ENCODE results near the gene PCNT.

The PCNT gene

GRCh38 chr21:46349134-46349760, 25.3 kb downstream of the PCNT start:
- H3K4ac ChIP-seq (ENCODE audit: low read length): no peak overlapping the region
- H3K36me3 ChIP-seq (replicated peaks in 1 of 2; ENCODE audit: control insufficient read depth in 2 of 2, insufficient read depth in 2 of 2, low read length in 2 of 2): peaks cover 73 to 90% of the 10 kb centered on the region in 2 donors
- H4K91ac ChIP-seq (ENCODE audit: low read depth, low read length, poor library complexity): no peak overlapping the region
- H3K9ac ChIP-seq (ENCODE audit: low read depth, low read length, poor library complexity): no peak overlapping the region
- H3K18ac ChIP-seq (ENCODE audit: low read length): no peak overlapping the region
- H3K79me1 ChIP-seq (ENCODE audit: low read depth, low read length): peaks cover 13% of the 10 kb centered on the region
- H3K23ac ChIP-seq (ENCODE audit: low read depth, low read length, poor library complexity): peak overlapping the region; percentile 39
- H2AFZ ChIP-seq (ENCODE audit: low read length): no peak overlapping the region
- DNase-seq (ENCODE audit: low spot score): no peak
- H2BK12ac ChIP-seq (ENCODE audit: low read length): no peak overlapping the region
- H3K27me3 ChIP-seq (ENCODE audit: control insufficient read depth in 3 of 3, insufficient read depth in 3 of 3, low read depth in 1 of 3, low read length in 3 of 3): no peaks in the 10 kb centered on the region
- no peak overlapping the region for H2BK120ac ChIP-seq (ENCODE audit: low read depth, low read length)
- H3K14ac ChIP-seq (ENCODE audit: low read length): no peak overlapping the region
- no CpG with 5 or more reads among the region's 17 CpGs for WGBS, 2 donors (ENCODE audit: extremely low coverage in 2 of 2, insufficient read length in 2 of 2, insufficient replicate concordance in 1 of 2)
- no peak overlapping the region for H2BK15ac ChIP-seq (ENCODE audit: low read length)
- H3K9me3 ChIP-seq (replicated peaks in 1 of 2; ENCODE audit: control insufficient read depth in 2 of 2, insufficient read depth in 1 of 2, low read depth in 1 of 2, low read length in 2 of 2): no peaks in the 10 kb centered on the region
- H3K4me2 ChIP-seq (ENCODE audit: insufficient read depth, low read length, poor library complexity, severe bottlenecking): no peak overlapping the region
- H2AK5ac ChIP-seq (ENCODE audit: low read depth, low read length): no peak overlapping the region
- H3K4me1 ChIP-seq (ENCODE audit: control insufficient read depth in 2 of 2, insufficient read depth in 1 of 2, low read depth in 1 of 2, low read length in 2 of 2): no peaks in the 10 kb centered on the region
- H3K27ac ChIP-seq (replicated peaks; ENCODE audit: low read length): no peak overlapping the region
- no peak overlapping the region for H3K4me3 ChIP-seq (ENCODE audit: low read length in 2 of 2)
- H4K8ac ChIP-seq (ENCODE audit: low read depth, low read length): no peak overlapping the region
- no peak overlapping the region for H2BK5ac ChIP-seq (ENCODE audit: low read length)

GRCh38 chr21:46350571-46350970, 26.6 kb downstream of the PCNT start:
- H3K4me1 ChIP-seq (ENCODE audit: control insufficient read depth in 2 of 2, insufficient read depth in 1 of 2, low read depth in 1 of 2, low read length in 2 of 2): no peaks in the 10 kb centered on the region
- H2AK5ac ChIP-seq (ENCODE audit: low read depth, low read length): no peak overlapping the region
- H2BK15ac ChIP-seq (ENCODE audit: low read length): no peak overlapping the region
- H3K9me3 ChIP-seq (replicated peaks in 1 of 2; ENCODE audit: control insufficient read depth in 2 of 2, insufficient read depth in 1 of 2, low read depth in 1 of 2, low read length in 2 of 2): no peaks in the 10 kb centered on the region
- no peak overlapping the region for H4K8ac ChIP-seq (ENCODE audit: low read depth, low read length)
- 100% methylated on average over 1 of the region's 8 CpGs; no CpG with 5 or more reads in 1 of the 2 donors for WGBS, 2 donors (ENCODE audit: extremely low coverage in 2 of 2, insufficient read length in 2 of 2, insufficient replicate concordance in 1 of 2)
- H3K23ac ChIP-seq (ENCODE audit: low read depth, low read length, poor library complexity): no peak overlapping the region
- peaks cover 84 to 100% of the 10 kb centered on the region in 2 donors for H3K36me3 ChIP-seq (replicated peaks in 1 of 2; ENCODE audit: control insufficient read depth in 2 of 2, insufficient read depth in 2 of 2, low read length in 2 of 2)
- H3K4me2 ChIP-seq (ENCODE audit: insufficient read depth, low read length, poor library complexity, severe bottlenecking): no peak overlapping the region
- no peak overlapping the region for H3K14ac ChIP-seq (ENCODE audit: low read length)
- DNase-seq (ENCODE audit: low spot score): no peak
- no peak overlapping the region for H3K27ac ChIP-seq (replicated peaks; ENCODE audit: low read length)
- H2BK12ac ChIP-seq (ENCODE audit: low read length): no peak overlapping the region
- H2AFZ ChIP-seq (ENCODE audit: low read length): no peak overlapping the region
- no peak overlapping the region for H3K9ac ChIP-seq (ENCODE audit: low read depth, low read length, poor library complexity)
- no peak overlapping the region for H3K18ac ChIP-seq (ENCODE audit: low read length)
- H3K79me1 ChIP-seq (ENCODE audit: low read depth, low read length): peaks cover 11% of the 10 kb centered on the region
- H3K4ac ChIP-seq (ENCODE audit: low read length): no peak overlapping the region
- no peak overlapping the region for H2BK5ac ChIP-seq (ENCODE audit: low read length)
- H3K27me3 ChIP-seq (ENCODE audit: control insufficient read depth in 3 of 3, insufficient read depth in 3 of 3, low read depth in 1 of 3, low read length in 3 of 3): no peaks in the 10 kb centered on the region
- H4K91ac ChIP-seq (ENCODE audit: low read depth, low read length, poor library complexity): no peak overlapping the region
- no peak overlapping the region for H3K4me3 ChIP-seq (ENCODE audit: low read length in 2 of 2)
- H2BK120ac ChIP-seq (ENCODE audit: low read depth, low read length): no peak overlapping the region

GRCh38 chr21:46350981-46351380, 27.0 kb downstream of the PCNT start:
- WGBS, 2 donors (ENCODE audit: extremely low coverage in 2 of 2, insufficient read length in 2 of 2, insufficient replicate concordance in 1 of 2): no CpG with 5 or more reads among the region's 13 CpGs
- H2BK15ac ChIP-seq (ENCODE audit: low read length): no peak overlapping the region
- H3K27ac ChIP-seq (replicated peaks; ENCODE audit: low read length): no peak overlapping the region
- H4K8ac ChIP-seq (ENCODE audit: low read depth, low read length): no peak overlapping the region
- no peak for DNase-seq (ENCODE audit: low spot score)
- no peaks in the 10 kb centered on the region for H3K9me3 ChIP-seq (replicated peaks in 1 of 2; ENCODE audit: control insufficient read depth in 2 of 2, insufficient read depth in 1 of 2, low read depth in 1 of 2, low read length in 2 of 2)
- H3K9ac ChIP-seq (ENCODE audit: low read depth, low read length, poor library complexity): no peak overlapping the region
- H2AK5ac ChIP-seq (ENCODE audit: low read depth, low read length): no peak overlapping the region
- H2AFZ ChIP-seq (ENCODE audit: low read length): no peak overlapping the region
- H3K4ac ChIP-seq (ENCODE audit: low read length): no peak overlapping the region
- no peak overlapping the region for H4K91ac ChIP-seq (ENCODE audit: low read depth, low read length, poor library complexity)
- H2BK5ac ChIP-seq (ENCODE audit: low read length): no peak overlapping the region
- H3K14ac ChIP-seq (ENCODE audit: low read length): no peak overlapping the region
- H3K4me2 ChIP-seq (ENCODE audit: insufficient read depth, low read length, poor library complexity, severe bottlenecking): no peak overlapping the region
- H3K4me1 ChIP-seq (ENCODE audit: control insufficient read depth in 2 of 2, insufficient read depth in 1 of 2, low read depth in 1 of 2, low read length in 2 of 2): no peaks in the 10 kb centered on the region
- H2BK12ac ChIP-seq (ENCODE audit: low read length): no peak overlapping the region
- no peaks in the 10 kb centered on the region for H3K27me3 ChIP-seq (ENCODE audit: control insufficient read depth in 3 of 3, insufficient read depth in 3 of 3, low read depth in 1 of 3, low read length in 3 of 3)
- H2BK120ac ChIP-seq (ENCODE audit: low read depth, low read length): no peak overlapping the region
- peak overlapping the region; percentile 34 for H3K23ac ChIP-seq (ENCODE audit: low read depth, low read length, poor library complexity)
- H3K36me3 ChIP-seq (replicated peaks in 1 of 2; ENCODE audit: control insufficient read depth in 2 of 2, insufficient read depth in 2 of 2, low read length in 2 of 2): peaks cover 80 to 100% of the 10 kb centered on the region in 2 donors
- H3K18ac ChIP-seq (ENCODE audit: low read length): no peak overlapping the region
- no peak overlapping the region for H3K4me3 ChIP-seq (ENCODE audit: low read length in 2 of 2)
- peaks cover 6% of the 10 kb centered on the region for H3K79me1 ChIP-seq (ENCODE audit: low read depth, low read length)

- no peak overlapping the region for H3K14ac ChIP-seq (ENCODE audit: low read length)
- H3K4ac ChIP-seq (ENCODE audit: low read length): no peak overlapping the region
- no peak overlapping the region for H4K91ac ChIP-seq (ENCODE audit: low read depth, low read length, poor library complexity)
- peaks cover 77 to 100% of the 10 kb centered on the region in 2 donors for H3K36me3 ChIP-seq (replicated peaks in 1 of 2; ENCODE audit: control insufficient read depth in 2 of 2, insufficient read depth in 2 of 2, low read length in 2 of 2)
- H2BK5ac ChIP-seq (ENCODE audit: low read length): no peak overlapping the region
- no peaks in the 10 kb centered on the region for H3K4me1 ChIP-seq (ENCODE audit: control insufficient read depth in 2 of 2, insufficient read depth in 1 of 2, low read depth in 1 of 2, low read length in 2 of 2)
- no peak overlapping the region for H3K23ac ChIP-seq (ENCODE audit: low read depth, low read length, poor library complexity)
- no peak overlapping the region for H4K8ac ChIP-seq (ENCODE audit: low read depth, low read length)
- WGBS, 2 donors (ENCODE audit: extremely low coverage in 2 of 2, insufficient read length in 2 of 2, insufficient replicate concordance in 1 of 2): no CpG with 5 or more reads among the region's 11 CpGs
- H2BK120ac ChIP-seq (ENCODE audit: low read depth, low read length): no peak overlapping the region
- no peak overlapping the region for H2BK15ac ChIP-seq (ENCODE audit: low read length)
- no peak overlapping the region for H3K18ac ChIP-seq (ENCODE audit: low read length)
- H3K4me2 ChIP-seq (ENCODE audit: insufficient read depth, low read length, poor library complexity, severe bottlenecking): no peak overlapping the region
- no peak overlapping the region for H3K27ac ChIP-seq (replicated peaks; ENCODE audit: low read length)
- H2BK12ac ChIP-seq (ENCODE audit: low read length): no peak overlapping the region
- no peak for DNase-seq (ENCODE audit: low spot score)
- H3K79me1 ChIP-seq (ENCODE audit: low read depth, low read length): peaks cover 4% of the 10 kb centered on the region
- H3K4me3 ChIP-seq (ENCODE audit: low read length in 2 of 2): no peak overlapping the region
- no peak overlapping the region for H3K9ac ChIP-seq (ENCODE audit: low read depth, low read length, poor library complexity)
- H3K9me3 ChIP-seq (replicated peaks in 1 of 2; ENCODE audit: control insufficient read depth in 2 of 2, insufficient read depth in 1 of 2, low read depth in 1 of 2, low read length in 2 of 2): no peaks in the 10 kb centered on the region
- H2AK5ac ChIP-seq (ENCODE audit: low read depth, low read length): no peak overlapping the region
- H3K27me3 ChIP-seq (ENCODE audit: control insufficient read depth in 3 of 3, insufficient read depth in 3 of 3, low read depth in 1 of 3, low read length in 3 of 3): no peaks in the 10 kb centered on the region
- H2AFZ ChIP-seq (ENCODE audit: low read length): no peak overlapping the region
These were observed 27.7 kb downstream of the PCNT start for GRCh38 chr21:46351476-46352163.
